Measurements from ENCODE around the gene FCRL4.

The FCRL4 gene

DNA sequence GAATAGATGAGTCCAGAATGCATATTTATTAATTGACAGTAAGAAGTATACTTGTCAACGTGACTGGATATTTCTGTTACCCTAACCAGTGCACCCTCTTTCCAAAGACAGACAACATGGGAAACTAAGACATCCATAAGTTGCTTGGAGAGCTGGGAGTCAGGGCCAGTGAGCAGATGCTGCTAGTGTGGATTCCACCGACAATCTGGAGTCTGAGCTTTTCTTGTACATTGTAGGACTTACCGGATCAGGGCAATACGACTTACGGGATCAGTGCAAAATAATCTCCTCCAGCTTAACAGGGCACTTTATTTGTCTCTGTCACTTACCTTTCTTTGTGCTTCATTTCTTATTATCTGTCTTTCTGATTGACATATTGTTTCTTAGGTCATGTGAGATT is 24.6 kb upstream of the FCRL4 start:
- TF ChIP-seq ZFX (IDR thresholded peaks at IDR 0.05; ENCODE audit: borderline replicate concordance), result no peak
- TF ChIP-seq, protein P1, sequence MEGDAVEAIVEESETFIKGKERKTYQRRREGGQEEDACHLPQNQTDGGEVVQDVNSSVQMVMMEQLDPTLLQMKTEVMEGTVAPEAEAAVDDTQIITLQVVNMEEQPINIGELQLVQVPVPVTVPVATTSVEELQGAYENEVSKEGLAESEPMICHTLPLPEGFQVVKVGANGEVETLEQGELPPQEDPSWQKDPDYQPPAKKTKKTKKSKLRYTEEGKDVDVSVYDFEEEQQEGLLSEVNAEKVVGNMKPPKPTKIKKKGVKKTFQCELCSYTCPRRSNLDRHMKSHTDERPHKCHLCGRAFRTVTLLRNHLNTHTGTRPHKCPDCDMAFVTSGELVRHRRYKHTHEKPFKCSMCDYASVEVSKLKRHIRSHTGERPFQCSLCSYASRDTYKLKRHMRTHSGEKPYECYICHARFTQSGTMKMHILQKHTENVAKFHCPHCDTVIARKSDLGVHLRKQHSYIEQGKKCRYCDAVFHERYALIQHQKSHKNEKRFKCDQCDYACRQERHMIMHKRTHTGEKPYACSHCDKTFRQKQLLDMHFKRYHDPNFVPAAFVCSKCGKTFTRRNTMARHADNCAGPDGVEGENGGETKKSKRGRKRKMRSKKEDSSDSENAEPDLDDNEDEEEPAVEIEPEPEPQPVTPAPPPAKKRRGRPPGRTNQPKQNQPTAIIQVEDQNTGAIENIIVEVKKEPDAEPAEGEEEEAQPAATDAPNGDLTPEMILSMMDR (IDR thresholded peaks at IDR 0.05), result no peak
- no peak overlapping the region for H3K27ac ChIP-seq

DNA sequence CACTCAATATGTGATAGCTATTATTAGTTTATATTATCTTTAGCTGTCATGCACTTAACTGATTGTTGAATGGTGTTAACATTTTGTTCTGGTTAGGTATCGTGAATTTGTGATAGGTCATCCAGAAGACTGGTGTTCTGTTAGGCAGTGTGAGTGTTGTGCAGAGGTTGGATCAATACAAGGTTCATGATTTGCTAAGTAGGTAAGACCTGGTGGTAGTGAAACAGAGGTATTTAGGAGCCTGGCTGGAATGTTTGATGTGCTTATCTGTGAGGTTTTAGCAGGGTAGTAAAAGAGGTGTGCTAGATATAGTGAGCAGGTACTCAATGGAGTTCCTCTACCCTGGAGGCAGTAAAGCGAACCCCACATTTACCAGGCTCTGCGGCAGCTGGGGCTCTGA is 20.3 kb upstream of the FCRL4 start:
- TF ChIP-seq, protein P1 (IDR thresholded peaks at IDR 0.05), result no peak
- TF ChIP-seq ZFX (IDR thresholded peaks at IDR 0.05; ENCODE audit: borderline replicate concordance), result no peak

DNA sequence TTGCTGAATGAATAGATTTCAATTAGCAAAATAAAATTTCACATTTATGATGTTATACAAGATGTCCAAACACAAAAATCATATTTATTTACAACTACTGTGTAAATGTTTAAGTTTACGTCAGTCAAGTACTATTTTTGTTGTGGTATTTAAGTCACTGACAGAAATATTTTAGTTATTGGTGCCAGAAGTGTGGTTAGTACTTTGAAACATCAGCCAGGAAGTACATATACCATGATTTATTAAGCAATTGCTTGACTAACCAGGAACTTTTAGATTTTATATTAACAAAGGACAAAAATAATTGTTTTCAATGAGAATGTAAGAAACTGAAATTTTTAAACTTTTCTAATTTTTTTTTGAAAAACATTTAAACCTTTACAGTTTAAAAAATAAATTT is 2.4 kb upstream of the FCRL4 start:
- no peak for TF ChIP-seq ZFX (IDR thresholded peaks at IDR 0.05; ENCODE audit: borderline replicate concordance)
- TF ChIP-seq, protein P1 (IDR thresholded peaks at IDR 0.05), result no peak
- no peak overlapping the region for H3K27ac ChIP-seq

More for the DNA sequence above, 20.3 kb upstream of the FCRL4 start:
- H3K27ac ChIP-seq, result no peak overlapping the region

DNA sequence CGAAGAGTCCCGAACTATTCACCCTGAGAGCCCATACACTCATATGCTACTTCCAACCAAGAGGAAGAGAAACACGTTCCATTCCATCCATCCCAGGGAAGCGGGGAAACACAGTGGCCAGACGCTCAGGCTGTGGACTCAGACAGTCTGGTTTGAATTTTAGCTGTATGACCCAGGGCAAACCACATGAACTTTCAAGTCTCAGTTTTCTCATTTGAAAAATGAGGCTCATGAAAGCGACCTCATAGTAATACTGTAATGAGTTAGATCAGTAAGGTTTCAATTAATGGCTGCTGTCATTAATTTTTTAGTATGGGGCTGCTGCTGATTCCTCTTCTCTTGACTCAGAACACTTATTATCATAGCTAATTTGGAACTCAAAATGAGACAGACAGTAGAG is 1.5 kb downstream of the FCRL4 start:
- no peak overlapping the region for H3K27ac ChIP-seq
- no peak for TF ChIP-seq ZFX (IDR thresholded peaks at IDR 0.05; ENCODE audit: borderline replicate concordance)
- TF ChIP-seq, protein P1 (IDR thresholded peaks at IDR 0.05), result no peak

DNA sequence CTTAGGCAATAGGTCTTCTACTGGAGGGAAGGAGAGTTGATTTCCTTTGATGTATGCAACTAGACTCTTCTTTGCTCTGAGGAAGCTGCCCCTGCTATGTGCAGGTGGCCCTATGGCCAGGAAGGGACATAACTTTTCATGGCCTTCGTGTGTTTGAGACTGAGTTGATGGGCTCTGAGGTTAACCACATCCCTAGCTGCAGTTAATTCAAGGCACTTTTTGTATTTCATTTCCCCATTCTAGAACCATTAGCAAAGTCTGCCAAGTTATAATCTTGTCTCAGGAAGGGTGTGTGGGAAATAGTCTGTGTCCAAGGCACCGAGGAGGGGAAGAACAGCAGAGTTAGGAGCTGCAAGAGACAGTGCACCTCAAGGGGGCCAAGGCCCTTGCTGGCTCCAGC is 2.5 kb downstream of the FCRL4 start:
- H3K27ac ChIP-seq, result no peak overlapping the region
- TF ChIP-seq ZFX (IDR thresholded peaks at IDR 0.05; ENCODE audit: borderline replicate concordance), result no peak
- TF ChIP-seq, protein P1 (IDR thresholded peaks at IDR 0.05), result no peak

DNA sequence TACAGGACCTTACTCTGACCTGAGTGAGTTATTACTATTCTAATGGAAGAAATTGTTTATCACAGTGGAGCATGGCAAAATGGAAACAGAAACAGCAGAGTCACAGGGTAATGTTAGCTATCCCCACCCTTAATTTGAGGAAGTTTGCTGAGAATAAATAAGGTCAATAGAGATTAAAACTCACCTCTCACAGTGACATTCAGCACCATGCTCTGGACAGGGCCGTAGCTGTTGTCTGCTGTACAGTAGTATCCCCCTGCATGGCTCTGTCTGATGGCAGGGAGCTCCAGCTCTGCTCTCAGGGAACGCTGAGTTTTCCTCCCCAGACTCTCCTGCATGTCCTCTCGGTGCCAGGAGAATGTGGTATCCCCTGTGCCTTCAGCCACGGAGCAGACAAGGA is 11.9 kb downstream of the FCRL4 start:
- no peak overlapping the region for H3K27ac ChIP-seq
- TF ChIP-seq, protein P1 (IDR thresholded peaks at IDR 0.05), result no peak
- TF ChIP-seq ZFX (IDR thresholded peaks at IDR 0.05; ENCODE audit: borderline replicate concordance), result no peak

DNA sequence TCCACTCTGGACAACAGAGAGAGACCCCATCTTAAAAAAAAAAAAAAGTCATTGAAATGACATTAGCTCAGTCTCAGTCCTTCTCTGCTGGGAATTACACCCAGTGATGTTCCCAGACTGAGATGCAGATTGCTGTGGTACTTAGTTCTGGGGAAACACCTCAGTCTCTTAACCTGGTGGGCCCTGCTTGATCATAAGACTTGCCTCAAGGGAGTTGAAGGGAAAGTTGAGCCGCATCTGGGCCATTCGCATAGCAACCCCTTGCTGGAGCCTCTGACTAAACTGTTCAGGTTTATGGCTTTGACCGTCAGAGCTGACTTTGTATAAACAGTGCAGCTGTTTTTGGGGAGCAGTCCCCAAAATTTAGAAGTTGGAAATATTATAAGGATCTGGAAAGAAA is 13.4 kb downstream of the FCRL4 start:
- TF ChIP-seq, protein P1 (IDR thresholded peaks at IDR 0.05), result no peak
- TF ChIP-seq ZFX (IDR thresholded peaks at IDR 0.05; ENCODE audit: borderline replicate concordance), result no peak

More for the DNA sequence above, 13.4 kb downstream of the FCRL4 start:
- H3K27ac ChIP-seq, result no peak overlapping the region

All from 22Rv1 (cell line).